Activated CD8-positive, alpha-beta memory T cell treated with anti-CD3 and anti-CD28 coated beads, Interleukin-2, amount 50 U/mL, for 1 hour (primary cell): ENCODE results near the gene FRY.

Source experiments
- DNase-seq: peaks from one replicate; pipeline ENCODE4 v3.0.0-alpha.2; 2020; ENCODE audit errors: extremely low read depth

Gene FRY

DNA sequence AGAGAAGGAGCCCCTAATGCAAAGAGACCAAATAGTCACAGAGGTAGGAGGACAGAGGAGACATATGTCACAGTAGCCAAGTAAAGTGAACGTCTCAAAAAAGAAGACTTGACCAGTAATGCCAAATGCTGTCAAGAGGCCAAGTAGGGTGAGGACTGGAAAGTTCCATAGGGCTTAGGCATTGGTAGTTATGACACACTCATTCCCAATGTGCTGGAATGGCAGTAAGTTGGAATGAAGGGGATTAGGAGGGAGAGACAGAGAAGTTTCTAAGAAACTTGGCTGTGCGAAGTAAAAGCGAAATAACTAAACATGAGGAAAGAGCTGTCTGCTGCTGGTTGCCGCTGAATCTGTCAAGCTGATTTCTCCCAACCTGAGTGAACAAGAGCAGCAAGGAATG lies 14.9 kb upstream of the FRY start:
- DNase-seq, result no peak

DNA sequence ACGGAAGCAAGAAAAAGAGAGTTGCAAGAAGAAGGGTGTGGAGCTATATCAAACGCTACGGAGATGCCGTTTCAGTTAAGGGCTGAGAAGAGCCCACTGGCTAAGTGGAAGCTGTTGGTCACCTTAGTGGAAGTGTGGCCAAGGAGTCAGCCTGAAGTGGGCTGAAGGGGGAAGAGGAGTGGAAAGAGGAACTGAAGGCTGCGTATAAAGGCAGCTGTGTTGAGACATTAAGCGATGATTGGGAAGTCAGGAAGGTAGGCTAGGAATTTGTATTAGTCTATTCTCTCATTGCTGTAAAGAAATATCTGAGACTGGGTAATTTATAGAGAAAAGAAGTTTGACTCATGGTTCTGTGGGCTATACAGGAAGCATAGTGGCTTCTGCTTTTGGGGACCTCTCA lies 14.1 kb upstream of the FRY start:
- no peak for DNase-seq

DNA sequence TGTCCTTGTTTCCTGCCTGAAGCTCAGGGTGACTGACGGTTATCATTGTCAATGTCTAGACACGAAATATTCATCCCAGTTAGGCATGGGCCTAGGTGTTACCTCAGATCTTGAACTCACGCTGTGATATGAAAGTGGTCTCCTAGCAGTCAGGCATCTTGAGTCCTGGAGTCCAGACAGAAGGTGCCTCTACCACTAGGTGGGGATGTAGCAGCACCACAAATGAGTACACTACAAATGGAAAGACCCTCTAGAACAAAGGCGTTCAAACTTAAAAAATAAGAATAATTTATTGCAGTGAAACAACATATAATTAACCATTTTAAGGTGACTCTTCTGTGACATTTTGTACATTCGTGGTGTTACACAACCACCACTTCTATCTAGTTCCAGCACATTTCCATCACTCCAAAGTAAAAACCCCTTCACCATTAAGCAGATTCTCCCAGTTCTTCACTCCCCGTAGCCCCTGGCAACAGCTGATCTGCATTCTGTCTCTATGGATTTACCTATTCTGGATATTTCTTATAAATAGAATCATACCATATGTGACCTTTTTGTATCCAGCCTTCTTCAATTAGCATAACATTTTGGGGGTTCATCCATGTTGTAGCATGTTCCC lies 11.9 kb upstream of the FRY start:
- DNase-seq, result no peak

DNA sequence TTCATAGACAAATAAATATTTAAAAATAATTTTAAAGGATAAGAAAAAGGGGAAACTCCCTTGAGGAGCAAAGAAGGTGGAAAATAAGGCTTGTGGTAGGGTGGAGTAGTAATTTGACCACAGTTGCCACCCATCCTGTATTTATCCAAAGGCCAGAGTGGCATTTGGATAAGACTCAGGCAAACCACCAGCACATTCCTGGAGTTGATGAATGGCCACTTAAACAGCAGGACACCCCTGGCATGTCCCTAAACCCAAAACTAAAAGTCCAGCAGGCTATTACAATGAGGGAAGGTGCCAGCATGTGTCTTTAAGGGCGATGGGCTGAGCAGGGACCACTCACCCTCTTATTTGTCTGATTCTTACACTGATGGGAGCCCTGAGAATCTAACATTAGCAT lies 9.8 kb upstream of the FRY start:
- DNase-seq, result no peak

DNA sequence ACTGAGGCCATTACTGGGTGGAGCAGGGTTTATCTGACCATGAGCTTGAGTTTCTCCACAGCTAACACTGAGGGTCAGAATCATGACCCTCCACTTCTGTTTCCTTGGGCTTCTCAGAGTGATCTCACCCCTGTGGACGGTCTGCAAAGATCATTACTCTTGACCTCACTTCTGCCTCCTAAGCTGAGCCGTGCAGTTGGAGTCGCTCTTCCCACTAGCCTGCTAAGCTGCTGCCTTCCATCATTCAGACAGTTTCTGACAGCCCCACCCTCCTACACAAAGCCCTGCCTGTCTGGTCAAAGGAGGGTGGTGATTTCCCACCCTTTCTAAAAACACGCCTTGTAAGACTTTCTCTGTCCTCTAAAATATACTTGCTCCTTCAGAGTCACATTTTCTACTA lies 9.3 kb upstream of the FRY start:
- DNase-seq, result no peak

DNA sequence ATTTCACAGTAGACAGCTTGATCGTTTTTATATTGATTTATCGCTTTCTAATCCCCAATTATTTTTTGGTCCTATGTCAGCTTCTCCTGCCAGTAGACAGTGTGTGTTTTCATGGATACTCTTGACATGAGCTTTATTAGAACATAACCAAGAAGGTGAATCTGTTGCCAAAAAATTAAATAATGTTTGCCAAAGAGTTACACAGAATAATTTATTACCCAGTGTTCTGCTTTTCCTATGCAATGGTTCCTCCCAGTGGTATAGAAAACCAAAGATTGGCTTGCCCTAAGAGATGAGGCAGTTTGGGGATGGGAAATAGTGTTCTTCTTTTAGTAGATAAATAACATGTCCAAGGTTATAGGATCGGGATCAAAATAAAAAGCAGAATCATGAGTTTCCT lies 8.5 kb upstream of the FRY start:
- DNase-seq, result no peak

DNA sequence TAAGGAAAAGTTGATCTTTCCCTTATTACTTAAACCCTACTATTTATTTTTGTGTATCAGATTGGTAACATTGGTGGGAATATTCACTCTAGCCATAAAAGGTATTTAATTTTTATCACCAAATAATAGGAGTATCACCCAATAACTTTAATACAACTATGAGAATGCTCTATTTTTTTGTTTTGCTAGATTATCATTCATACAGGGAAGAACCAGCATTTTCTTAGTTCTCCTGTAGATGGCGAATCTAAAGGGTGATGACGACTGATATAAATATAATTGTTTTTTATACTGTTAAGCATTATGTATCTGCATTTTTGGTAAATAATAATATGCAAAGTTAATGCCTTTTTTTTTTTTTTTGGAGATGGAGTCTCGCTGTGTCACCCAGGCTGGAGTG lies 7.9 kb upstream of the FRY start:
- no peak for DNase-seq

DNA sequence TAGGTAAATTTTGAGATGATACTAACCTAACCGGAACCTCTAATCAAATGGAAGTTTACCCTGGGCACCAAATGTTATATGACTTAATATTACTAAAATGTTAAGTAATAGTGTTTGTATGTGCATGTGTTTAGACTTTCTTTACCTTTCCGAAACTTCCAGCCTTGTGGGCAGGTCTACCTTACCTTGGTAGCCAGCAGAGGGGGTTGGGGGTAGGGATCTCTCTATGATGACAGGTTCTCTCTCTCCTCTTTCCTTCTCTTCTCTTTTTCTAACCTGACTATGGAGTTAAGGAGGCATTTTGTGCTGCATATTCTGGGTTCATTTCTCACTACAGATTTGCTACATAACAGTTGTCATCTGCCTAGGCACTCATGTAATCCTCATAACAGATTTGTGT lies 6.8 kb upstream of the FRY start:
- no peak for DNase-seq

DNA sequence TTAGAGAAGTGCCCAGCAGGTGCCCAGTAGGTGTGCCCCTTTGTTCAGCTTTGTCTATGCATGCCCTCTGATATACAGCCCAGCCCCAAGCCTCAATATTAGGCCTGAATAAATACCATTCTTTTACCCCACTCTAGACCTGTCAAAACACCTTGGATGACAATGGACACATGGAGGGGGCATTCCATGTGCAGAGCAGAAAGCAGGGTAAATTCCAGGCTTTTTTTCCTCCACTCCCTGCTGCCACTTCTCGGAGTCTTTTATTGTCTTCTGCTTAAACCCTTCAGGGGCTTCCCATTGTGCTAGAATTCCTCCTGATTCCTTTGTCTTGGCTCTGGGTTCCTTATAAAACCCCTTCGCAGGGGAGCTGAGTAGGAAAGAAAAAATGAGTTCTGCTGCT lies 5.8 kb upstream of the FRY start:
- DNase-seq, result no peak

DNA sequence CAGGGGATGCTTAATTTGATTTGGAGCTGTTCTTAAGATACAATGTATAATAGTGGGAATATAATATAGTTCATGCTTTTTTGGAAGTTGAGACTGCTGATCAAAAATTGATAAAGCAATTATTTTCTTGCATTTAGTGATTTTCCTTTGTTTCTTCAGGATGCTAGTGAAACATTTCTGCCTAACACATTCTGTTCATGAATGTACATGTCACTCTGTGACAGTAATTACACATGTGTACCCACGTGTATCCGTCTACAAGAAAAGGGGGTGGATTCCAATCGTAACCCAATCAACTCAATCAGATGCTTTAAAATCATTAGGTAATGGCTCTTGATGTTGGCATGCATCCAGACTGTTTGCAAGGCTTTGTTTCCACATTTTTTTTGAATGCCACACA lies 5.0 kb upstream of the FRY start:
- no peak for DNase-seq

DNA sequence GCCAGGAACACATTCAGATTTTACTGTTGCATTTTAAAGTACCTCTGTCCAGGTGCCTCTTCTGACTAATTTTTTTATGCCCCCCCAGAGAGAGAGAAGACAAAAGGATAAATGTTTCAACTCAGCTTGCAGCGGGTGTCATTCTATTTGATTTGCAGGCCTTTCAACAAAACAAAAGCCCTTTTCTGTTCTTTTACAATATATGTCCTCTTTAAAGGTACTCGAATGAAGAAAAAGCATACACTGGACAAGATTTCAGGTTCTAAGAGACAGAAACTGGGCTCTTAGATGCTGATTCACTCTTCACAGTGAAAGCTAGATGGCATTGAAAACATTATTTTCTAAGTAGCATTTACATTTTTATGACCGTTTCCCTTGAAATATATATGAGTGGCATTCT lies 2.9 kb upstream of the FRY start:
- no peak for DNase-seq

DNA sequence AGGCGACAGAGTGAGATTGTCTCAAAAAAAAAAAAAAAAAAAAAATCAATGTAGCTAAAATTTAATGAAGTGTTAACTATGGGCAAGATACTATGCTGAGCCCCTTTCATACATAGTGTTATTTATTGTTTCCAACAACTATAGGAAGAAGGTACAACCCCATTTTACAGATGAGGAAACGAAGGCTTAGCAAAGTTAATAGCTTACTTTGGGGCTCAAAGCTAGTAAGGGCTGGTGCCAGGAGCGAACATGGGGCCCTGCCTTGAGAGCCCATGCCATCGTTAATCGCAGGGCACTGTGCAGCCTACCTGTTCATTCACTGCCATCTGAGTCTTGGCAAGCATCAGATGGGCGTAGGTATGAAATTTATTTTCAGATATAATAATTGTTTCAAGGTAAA lies 1.9 kb upstream of the FRY start:
- DNase-seq, result no peak

DNA sequence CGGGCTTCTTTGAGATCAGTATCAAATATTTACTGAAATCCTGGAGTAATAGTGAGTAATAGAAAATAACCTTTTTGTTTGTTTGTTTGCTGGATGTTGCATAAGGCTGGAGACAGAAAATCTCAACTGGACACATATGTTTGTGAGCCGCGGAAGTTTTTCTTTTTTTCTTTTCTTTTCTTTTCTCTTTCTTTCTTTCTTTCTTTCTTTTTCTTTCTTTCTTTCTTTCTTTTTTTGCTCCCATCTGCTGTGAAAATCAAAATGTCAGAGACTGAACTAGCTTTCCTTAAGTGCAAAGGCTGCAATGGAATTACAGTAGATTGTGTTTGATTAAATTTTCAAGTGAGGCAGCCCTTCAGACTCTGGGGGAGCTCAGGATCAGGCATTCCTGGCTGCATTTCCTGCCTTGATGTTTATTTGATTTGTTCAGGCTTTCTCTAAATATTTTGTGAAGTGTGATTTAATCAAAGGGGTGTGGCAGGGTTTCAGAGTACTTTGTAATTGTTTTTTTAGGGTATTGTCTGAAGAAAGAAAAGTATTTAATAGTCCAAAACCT lies 319 bp downstream of the FRY start:
- DNase-seq, result no peak

DNA sequence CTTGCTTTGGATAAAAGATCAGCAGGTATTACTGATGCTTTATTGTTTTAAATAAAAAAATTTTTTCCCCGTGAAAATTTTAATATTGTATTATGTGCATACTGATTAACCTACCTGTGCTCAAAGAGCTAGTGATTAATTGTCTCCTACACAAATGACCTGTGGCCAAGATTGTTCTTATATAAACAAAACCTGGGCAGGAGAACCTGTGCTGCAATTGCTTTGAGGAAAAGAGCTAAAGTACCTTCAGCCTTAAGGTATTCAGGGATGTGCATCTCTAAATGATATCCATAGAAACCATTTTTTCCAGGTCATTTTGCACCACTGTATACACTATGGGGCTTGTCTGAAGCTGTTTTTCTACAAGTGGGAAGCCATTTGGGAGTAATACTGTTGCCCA lies 1.2 kb downstream of the FRY start:
- no peak for DNase-seq

DNA sequence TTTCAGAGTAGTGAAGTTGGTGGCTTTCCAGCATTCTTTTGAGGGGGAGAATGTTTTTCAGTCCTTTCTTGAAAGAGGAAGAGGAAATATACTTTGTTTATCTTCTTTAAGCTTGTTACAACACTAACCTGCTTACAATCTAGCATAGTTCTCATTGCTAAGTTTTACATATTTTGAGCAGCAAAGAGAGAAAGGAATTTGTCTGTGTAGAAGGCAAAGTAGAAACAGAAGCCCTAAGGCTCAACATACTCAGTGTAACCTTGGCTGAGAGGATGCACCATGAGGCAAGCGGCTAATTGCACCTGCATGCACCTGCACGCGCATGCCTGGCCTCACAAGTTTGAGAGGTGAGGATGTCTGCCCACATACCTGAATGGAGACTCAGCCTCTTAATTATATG lies 2.2 kb downstream of the FRY start:
- no peak for DNase-seq

DNA sequence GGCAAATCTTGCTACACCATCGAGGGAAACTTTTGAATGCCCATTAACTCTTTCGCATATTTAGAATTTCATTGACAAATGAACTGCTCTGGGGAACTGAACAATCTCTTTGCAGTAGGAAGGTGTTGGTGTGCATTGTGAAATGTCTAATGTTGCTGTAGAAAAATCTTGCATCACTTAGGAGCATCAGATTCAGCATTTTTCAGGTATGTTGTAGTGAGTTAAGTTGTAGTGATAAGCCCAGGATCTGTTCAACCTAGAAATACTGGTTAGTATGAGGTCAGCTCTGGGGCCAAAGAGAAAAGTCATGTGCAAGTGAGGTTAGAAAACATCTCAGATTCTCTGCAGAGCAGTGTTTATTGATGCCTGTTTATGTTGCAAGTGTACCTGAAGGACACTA lies 4.1 kb downstream of the FRY start:
- DNase-seq, result no peak

DNA sequence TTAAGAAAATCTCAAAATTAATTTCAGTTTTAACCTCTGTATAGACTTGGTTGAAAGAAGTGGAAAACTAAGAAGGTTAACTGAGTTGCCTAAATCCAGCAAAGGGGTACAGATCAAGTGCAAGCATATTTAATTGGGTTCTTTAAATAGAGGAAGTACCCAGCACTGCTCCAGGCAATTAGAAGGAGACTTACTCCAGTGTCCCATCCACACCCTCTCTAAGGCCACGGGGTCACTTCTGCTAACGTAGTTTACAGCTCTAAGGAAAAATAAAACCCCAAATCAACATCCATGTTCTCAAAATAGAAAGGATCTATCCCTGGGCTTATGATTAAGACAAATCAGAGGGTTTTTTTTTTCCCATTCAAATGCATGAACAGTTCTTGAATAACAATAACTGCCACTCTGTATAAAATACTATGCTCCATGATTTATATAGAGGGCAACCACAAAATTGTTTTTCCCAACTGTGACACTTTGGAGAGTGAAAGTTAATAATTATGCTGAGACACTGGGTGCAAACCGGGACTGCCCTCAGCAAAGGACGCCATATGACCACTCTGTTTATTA lies 4.6 kb downstream of the FRY start:
- no peak for DNase-seq

DNA sequence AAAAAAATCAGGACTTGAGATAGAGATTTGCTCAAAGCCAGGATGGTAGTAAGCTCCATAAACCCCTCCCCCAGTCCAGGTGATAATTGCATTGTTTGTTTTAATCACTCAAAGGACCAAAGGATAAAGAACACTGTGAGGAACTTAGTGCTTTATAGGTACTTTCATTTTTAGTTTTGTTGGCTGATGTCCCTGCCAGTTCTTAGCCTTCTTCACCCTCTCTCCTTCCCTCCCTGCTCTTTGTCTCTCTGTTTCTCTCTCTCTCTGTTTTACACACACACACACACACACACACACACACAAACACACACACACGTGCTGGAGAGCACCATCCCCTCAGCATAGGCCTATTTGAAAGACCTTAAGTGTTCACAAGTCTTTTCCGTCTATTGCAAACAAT lies 5.2 kb downstream of the FRY start:
- DNase-seq, result no peak

DNA sequence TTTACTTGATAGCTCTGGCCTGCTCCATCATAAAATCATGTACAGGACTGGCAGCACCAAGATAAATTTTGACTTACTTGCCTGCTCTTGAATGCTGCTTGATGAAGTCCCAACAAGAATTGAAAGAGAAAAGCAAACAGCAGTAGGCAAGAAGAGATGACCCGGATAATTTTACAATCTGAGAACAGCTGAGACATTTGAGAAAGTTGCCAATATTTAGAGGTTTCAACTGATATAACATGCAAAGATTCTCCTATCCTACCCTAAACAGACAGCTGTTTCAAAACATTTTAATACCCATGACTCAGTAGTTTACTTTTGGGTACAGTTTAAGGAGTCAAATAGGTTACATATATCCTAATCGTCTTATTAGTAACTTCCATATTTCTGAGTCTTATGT lies 5.9 kb downstream of the FRY start:
- no peak for DNase-seq

DNA sequence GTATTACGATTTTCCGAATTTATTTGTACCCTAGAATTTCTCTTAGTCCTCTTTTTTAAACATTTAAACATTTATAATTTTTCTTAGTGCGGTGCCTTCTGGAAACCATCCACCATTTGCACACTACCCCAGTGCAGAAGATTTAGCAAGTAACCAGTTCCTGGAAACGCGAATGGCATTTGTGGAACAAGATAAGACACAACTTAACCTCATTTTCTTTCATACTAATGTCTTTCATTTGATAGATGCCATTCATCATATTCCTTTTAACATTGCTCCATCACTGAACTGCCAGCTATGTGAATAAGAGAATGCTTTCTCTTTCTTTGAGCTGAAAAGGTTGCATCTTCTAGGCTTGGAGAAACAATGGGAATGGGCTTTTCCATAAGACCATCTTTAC lies 6.8 kb downstream of the FRY start:
- no peak for DNase-seq

DNA sequence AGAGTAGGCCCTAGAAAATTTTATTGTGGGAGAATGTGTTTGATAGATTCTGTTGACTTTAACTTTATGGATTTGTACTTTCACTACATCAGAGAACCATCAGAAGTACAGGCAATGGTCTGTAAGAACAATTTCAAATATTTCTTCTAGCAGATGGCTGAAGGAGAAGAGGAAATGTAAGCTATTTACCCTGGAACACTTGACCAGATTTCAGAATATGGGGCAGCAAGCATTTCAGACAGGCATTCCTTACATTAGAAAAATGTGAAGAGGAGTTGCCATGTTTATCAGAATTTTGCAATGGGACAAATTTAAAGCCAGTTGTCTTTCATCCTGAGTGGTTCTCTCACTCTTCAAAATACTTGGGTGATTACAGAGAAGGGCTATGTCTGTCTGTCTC lies 7.5 kb downstream of the FRY start:
- no peak for DNase-seq

DNA sequence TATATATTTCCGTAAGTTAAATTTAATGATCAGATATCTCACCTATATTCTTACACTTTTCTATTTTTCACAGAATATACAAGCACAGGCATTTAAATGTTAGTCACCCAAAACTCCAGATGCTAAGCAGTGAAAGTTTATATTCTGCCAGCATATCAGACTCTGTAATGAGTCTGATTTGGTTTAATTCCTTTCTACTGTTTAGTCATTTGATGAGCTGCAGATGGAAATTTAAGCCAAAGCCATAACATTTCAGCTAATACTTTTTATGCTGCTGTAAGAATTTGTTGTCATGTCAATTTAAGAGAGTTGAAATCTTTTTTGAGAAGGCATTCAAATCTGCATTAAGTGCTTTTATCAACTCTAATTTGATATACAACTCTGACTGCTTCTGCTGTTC lies 8.0 kb downstream of the FRY start:
- DNase-seq, result no peak

DNA sequence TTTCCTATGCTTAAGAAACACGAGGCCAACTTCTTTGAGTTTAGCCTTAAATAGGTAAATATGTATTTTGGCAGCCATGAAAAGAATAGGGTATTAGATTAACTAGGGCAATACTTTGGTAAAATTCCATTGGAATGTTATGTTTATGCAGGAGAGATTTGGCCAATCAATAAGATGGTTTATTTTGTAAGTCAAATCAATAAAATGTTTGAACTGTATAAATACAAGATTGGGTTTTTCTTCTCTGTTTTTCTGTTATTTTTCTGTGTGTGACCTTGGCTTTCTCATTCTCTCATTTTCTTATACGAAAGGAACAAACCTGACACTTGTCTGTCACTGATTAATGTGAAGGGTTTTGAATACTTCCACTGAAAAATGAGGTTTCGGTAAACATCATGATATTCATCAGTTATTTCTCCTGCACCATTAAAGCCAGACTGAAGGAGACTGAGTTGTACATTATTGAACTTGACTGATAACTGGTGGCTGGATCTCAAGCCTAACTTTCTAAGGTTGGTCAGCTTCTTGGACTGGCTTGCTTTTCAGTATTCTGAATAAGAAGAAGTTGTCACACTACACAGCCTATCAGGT lies 8.6 kb downstream of the FRY start:
- DNase-seq, result no peak

DNA sequence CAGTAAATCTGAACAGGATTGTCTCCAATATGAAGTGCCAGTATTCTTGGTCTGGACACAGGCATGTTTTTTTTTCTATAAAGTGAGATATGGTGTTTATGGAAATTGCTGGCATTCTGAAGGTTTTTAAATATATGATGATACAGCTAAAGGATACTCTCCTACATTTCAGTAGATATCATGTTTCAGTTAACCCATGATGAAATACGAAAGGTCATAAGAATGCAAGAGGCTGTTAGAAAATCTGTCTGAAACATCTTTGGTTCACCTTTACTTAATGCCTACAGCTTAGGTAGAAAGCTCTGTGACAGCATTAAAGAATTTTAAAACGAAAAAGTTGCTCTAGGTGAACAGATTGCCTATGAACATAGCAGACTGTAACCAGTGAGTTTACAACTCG lies 9.1 kb downstream of the FRY start:
- DNase-seq, result no peak
